A549 (cell line): ENCODE results near the gene CRMP1. TPM values are rescaled to one million over a fixed set of nuclear protein-coding genes. Genes with fewer than 3 reads are reported as not detected.

ENCODE experiments used
- ATAC-seq, 2 experiments: fragments of 200-7000 bp in 1 of 2; fragments of >200 bp in 1 of 2; cut with Nextera tagmentation in 1 of 2; cut with Tn5 transposase in 1 of 2; 3 replicates each; pipeline versions ENCODE4 v1.8.0 to v1.9.1; 2018 to 2020; ENCODE audit warnings: mild to moderate bottlenecking in 1 of 2, moderate library complexity in 1 of 2
- CTCF ChIA-PET: fragments of 300-600 bp; sonication (Branson Sonifier 250); formaldehyde crosslinking; extraction: SDS; loops from one replicate; lab custom pipeline; 2021; ENCODE audit warnings: antibody characterized with exemption, inconsistent platforms; lab: Yijun Ruan, JAX
- POLR2A ChIA-PET: fragments of 350-600 bp; formaldehyde crosslinking; extraction: SDS; loops from one replicate; lab custom pipeline; 2021; ENCODE audit warnings: antibody characterized with exemption, inconsistent platforms; lab: Yijun Ruan, JAX
- DNase-seq, 2 experiments: peaks; one replicate each; pipeline versions ENCODE4 v3.0.0 to v3.0.0-alpha.2; 2011 to 2016; ENCODE audit warnings: low read depth in 1 of 2, low spot score in 1 of 2
- FAIRE-seq: peaks from 2 replicates; lab custom pipeline; 2011; peaks lifted over from hg19 to GRCh38; lab: Jason Lieb, UNC
- H3K27ac ChIP-seq, 2 experiments: fragments of >200 bp; sonication (Bioruptor Twin); formaldehyde crosslinking; 3 replicates each; pipeline ENCODE4 v1.5.1; 2016 to 2017
- H3K4me1 ChIP-seq: fragments of >200 bp; sonication (Bioruptor Twin); formaldehyde crosslinking; 3 replicates; pipeline ENCODE4 v1.6.1; 2016
- H3K4me2 ChIP-seq: fragments of >200 bp; sonication (Bioruptor Twin); formaldehyde crosslinking; 3 replicates; pipeline ENCODE4 v1.6.1; 2016
- H3K4me3 ChIP-seq: fragments of >200 bp; sonication (Bioruptor Twin); formaldehyde crosslinking; 3 replicates; pipeline ENCODE4 v1.5.1; 2016
- H3K9me3 ChIP-seq: fragments of >200 bp; sonication (Bioruptor Twin); formaldehyde crosslinking; 3 replicates; pipeline ENCODE4 v1.6.1; 2016
- CBX2 ChIP-seq: fragments of 200-600 bp; sonication (generic); IDR thresholded peaks from 2 replicates; pipeline ENCODE4 v1.6.1; 2016; ENCODE audit warnings: low read depth, mild to moderate bottlenecking, borderline replicate concordance
- EP300 ChIP-seq, 2 experiments: fragments of >200 bp; sonication (Bioruptor Twin); formaldehyde crosslinking; IDR thresholded peaks; 2 replicates in 1 of 2; 3 replicates in 1 of 2; pipeline ENCODE4 v1.6.1; 2016 to 2017
- FOSB ChIP-seq: fragments of 250-450 bp; sonication (Bioruptor Pico); IDR thresholded peaks from 2 replicates; pipeline ENCODE4 v1.5.0; 2020; ENCODE audit warnings: mild to moderate bottlenecking, moderate library complexity
- FOXS1 ChIP-seq: fragments of 250-450 bp; sonication (Bioruptor Pico); IDR thresholded peaks from 2 replicates; pipeline ENCODE4 v1.5.0; 2020; ENCODE audit warnings: mild to moderate bottlenecking, moderate library complexity
- GATA3 ChIP-seq: IDR thresholded peaks from 2 replicates; pipeline ENCODE4 v1.6.1; 2012; ENCODE audit warnings: borderline replicate concordance
- HOXB13 ChIP-seq: fragments of 250-450 bp; sonication (Bioruptor Pico); IDR thresholded peaks from 2 replicates; pipeline ENCODE4 v1.5.0; 2020; ENCODE audit warnings: low read depth, mild to moderate bottlenecking, moderate library complexity
- KDM5A ChIP-seq: fragments of 200-600 bp; sonication (generic); IDR thresholded peaks from 2 replicates; pipeline ENCODE4 v1.6.1; 2016; ENCODE audit warnings: antibody characterized with exemption, mild to moderate bottlenecking
- MAFK ChIP-seq: fragments of 450-650 bp; IDR thresholded peaks from 2 replicates; pipeline ENCODE4 v1.6.1; 2014; ENCODE audit not compliant: partially characterized antibody
- MAZ ChIP-seq: fragments of 150-350 bp; IDR thresholded peaks from 2 replicates; pipeline ENCODE4 v1.6.1; 2014; ENCODE audit warnings: antibody characterized with exemption, low read depth, low read length, borderline replicate concordance
- NPAS2 ChIP-seq: fragments of 250-450 bp; sonication (Bioruptor Pico); IDR thresholded peaks from 2 replicates; pipeline ENCODE4 v1.8.0; 2022; ENCODE audit warnings: mild to moderate bottlenecking, moderate library complexity, borderline replicate concordance
- NR3C1 ChIP-seq: fragments of >200 bp; sonication (Bioruptor Twin); formaldehyde crosslinking; IDR thresholded peaks from 3 replicates; pipeline ENCODE4 v1.6.1; 2017
- PHF8 ChIP-seq: fragments of 200-600 bp; sonication (generic); IDR thresholded peaks from 2 replicates; pipeline ENCODE4 v1.6.1; 2016; ENCODE audit warnings: low read depth, mild to moderate bottlenecking, antibody characterized with exemption, moderate library complexity, borderline replicate concordance
- RAD21 ChIP-seq, 2 experiments: fragments of >200 bp in 1 of 2; sonication (Bioruptor Twin) in 1 of 2; formaldehyde crosslinking in 1 of 2; IDR thresholded peaks in 1 of 2; conservative IDR thresholded peaks in 1 of 2; 2 replicates in 1 of 2; 3 replicates in 1 of 2; pipeline ENCODE4 v1.6.1; 2012 to 2018; ENCODE audit warnings: inconsistent platforms in 1 of 2
- RARB ChIP-seq: fragments of 250-450 bp; sonication (Bioruptor Pico); IDR thresholded peaks from 2 replicates; pipeline ENCODE4 v1.8.0; 2021; ENCODE audit warnings: mild to moderate bottlenecking, moderate library complexity
- RNF2 ChIP-seq: fragments of 200-600 bp; sonication (generic); IDR thresholded peaks from 2 replicates; pipeline ENCODE4 v1.6.1; 2016; ENCODE audit warnings: low read depth, mild to moderate bottlenecking, antibody characterized with exemption, moderate library complexity, borderline replicate concordance
- SREBF2 ChIP-seq: fragments of 450-650 bp; IDR thresholded peaks from 2 replicates; pipeline ENCODE4 v1.6.1; 2014; ENCODE audit warnings: mild to moderate bottlenecking, moderate library complexity
- TFCP2L1 ChIP-seq: fragments of 250-450 bp; sonication (Bioruptor Pico); IDR thresholded peaks from 2 replicates; pipeline ENCODE4 v1.5.0; 2021; ENCODE audit warnings: mild to moderate bottlenecking
- WGBS: methylation state at CpG from one replicate; pipeline ENCODE4 v1.1.6; 2017; ENCODE audit errors: missing lambda C conversion rate; 5-methylcytosine and 5-hydroxymethylcytosine counted together
- polyA plus RNA-seq, 4 experiments: library from polyadenylated mRNA; depleted of rRNA in 3 of 4; stranded (reverse); fragments of >200 nt; fragmentation: RNase III in 1 of 4; extraction: RNeasy Plus Mini Kit Qiagen cat#74134 plus additional on column Dnase treatment in 1 of 4; gene quantifications; 2 replicates in 3 of 4; 3 replicates in 1 of 4; pipeline ENCODE4 v1.2.3, GENCODE V29; 2011 to 2017
- TF ChIP-seq, protein P1 (sequence below): fragments of 450-650 bp; IDR thresholded peaks from 2 replicates; pipeline ENCODE4 v1.6.1; 2014; ENCODE audit warnings: antibody characterized with exemption
- TF ChIP-seq, protein P2 (sequence below): IDR thresholded peaks from 2 replicates; pipeline ENCODE4 v1.6.1; 2012
- TF ChIP-seq, protein P3 (sequence below): IDR thresholded peaks from 2 replicates; pipeline ENCODE4 v1.6.1; 2012; ENCODE audit warnings: low read depth, borderline replicate concordance

Gene CRMP1
- polyA plus RNA-seq, 2 of the 4 experiments (the other 2 are of a cell fraction), result 0.74 to 0.80 TPM

DNA sequence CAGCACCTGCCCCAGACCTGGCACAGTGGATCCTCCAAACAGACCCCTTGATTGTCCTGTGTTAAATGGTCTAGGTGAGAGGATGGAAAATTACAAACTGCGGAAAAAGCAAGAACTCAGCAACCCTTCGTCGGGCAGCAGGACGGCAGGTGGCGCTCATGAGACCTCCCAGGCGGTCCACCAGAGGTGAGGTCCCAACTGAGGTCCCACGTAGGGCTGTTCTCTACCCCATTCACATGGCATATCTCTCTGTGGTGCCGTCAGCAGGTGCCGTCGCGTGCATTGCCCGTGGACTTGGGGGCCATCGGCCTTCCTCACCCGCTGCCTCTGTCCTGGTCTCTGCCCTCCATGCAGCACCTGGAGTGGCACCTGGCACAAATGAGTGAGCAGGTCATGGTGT is 88.2 kb downstream of the CRMP1 start (continued):
- TF ChIP-seq RARB (CRISPR knock-in tag) (no peak), RAD21 (conservative IDR thresholded peaks at IDR 0.05 in 1 of 2, IDR thresholded peaks at IDR 0.05 in 1 of 2) (no peak), MAFK (no peak)
- TF ChIP-seq, protein P1, sequence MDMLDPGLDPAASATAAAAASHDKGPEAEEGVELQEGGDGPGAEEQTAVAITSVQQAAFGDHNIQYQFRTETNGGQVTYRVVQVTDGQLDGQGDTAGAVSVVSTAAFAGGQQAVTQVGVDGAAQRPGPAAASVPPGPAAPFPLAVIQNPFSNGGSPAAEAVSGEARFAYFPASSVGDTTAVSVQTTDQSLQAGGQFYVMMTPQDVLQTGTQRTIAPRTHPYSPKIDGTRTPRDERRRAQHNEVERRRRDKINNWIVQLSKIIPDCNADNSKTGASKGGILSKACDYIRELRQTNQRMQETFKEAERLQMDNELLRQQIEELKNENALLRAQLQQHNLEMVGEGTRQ, result no peak

DNA sequence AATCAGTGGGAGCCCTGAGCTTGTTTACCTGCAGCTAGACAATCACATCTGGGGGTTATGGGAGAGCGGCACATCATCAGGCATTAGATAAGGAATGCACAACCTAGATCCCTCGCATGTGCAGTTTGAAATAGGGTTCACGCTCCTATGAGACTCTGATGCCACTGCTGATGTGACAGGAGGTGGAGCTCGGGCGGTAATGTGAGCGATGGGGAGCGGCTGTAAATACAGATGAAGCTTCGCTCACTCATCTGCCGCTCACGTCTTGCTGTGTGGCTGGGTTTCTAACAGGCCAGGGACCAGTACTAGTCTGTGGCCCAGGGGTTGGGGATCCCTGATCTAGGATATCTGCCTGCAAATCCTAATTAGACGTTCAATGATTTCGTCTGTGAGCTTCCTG is 90.3 kb downstream of the CRMP1 start:
- POLR2A ChIA-PET, result no interaction called here
- Histone ChIP-seq H3K4me1 (no peaks in the 10 kb centered on the region), H3K4me3 (no peak overlapping the region)
- FAIRE-seq, result no peak
- WGBS, result 92% methylated on average over 12 of the region's 12 CpGs
- TF ChIP-seq TFCP2L1 (CRISPR knock-in tag) (no peak), NR3C1 (no peak), GATA3 (no peak), KDM5A (no peak), CBX2 (no peak), FOSB (CRISPR knock-in tag) (no peak), PHF8 (no peak)
- TF ChIP-seq, all 56 proteins: peak for 0
- no peak for DNase-seq
- CTCF ChIA-PET, result interaction anchor here (1.0 to 1.7 kb wide), 2 partner anchors 12 to 178 kb away, joined by 4 to 5 read pairs; no protein-coding TSS in a partner anchor
- H3K27ac ChIP-seq, result no peak overlapping the region
- no peak overlapping the region for H3K4me2 ChIP-seq
- H3K9me3 ChIP-seq, result no peaks in the 10 kb centered on the region
- ATAC-seq, result no peak

DNA sequence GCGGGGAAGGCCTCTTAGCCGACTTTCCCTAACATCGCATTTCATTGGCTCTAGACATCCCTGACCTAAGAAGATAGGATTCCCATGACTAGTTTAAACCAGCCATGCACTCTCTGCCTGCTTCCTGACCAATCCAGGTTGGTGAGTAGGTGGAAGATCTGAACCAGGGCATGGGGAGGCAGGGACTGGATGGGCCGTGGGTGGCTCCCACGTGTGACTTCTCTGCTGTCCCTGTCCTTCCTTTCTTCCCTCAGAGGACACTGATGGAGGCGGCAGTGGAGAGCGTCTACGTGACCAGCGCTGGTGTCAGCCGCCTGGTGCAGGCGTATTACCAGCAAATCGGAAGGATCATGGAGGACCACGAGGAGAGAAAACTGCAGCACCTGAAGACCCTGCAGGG is 91.2 kb downstream of the CRMP1 start:
- Histone ChIP-seq H3K27ac (no peak overlapping the region), H3K4me1 (no peaks in the 10 kb centered on the region), H3K4me2 (no peak overlapping the region), H3K9me3 (no peaks in the 10 kb centered on the region), H3K4me3 (no peak overlapping the region)
- TF ChIP-seq FOXS1 (no peak), NPAS2 (no peak), SREBF2 (no peak), RNF2 (no peak)
- TF ChIP-seq, protein P2, sequence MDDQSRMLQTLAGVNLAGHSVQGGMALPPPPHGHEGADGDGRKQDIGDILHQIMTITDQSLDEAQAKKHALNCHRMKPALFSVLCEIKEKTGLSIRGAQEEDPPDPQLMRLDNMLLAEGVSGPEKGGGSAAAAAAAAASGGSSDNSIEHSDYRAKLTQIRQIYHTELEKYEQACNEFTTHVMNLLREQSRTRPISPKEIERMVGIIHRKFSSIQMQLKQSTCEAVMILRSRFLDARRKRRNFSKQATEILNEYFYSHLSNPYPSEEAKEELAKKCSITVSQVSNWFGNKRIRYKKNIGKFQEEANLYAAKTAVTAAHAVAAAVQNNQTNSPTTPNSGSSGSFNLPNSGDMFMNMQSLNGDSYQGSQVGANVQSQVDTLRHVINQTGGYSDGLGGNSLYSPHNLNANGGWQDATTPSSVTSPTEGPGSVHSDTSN, result no peak
- ATAC-seq (no peak), FAIRE-seq (no peak), DNase-seq (no peak)
- 91% methylated on average over 13 of the region's 13 CpGs for WGBS
- ChIA-PET POLR2A (no interaction called here), CTCF (interaction anchor here (1.7 kb wide), 1 partner anchor 11 kb away, joined by 5 read pairs; no protein-coding TSS in a partner anchor)

DNA sequence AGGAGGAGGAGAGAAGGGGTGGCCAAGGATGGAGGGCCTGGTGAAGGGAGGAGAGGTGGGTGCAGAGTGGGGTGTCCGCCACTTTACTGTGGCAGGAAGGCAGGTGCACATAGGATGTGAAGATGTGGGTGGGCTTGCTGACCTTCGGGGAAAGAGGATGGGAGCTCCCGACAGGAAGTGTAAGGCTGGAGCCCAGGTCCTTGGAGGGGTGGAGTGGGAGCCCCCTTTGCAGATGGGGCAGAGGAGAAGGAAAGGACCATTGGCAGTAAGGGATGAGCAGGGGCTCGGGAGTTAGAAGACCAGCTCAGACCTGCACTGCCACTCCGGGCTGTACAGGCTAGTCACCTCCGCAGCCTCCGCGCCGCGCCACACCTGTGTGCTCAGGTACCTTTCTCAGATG is 92.4 kb downstream of the CRMP1 start:
- ATAC-seq (no peak), FAIRE-seq (no peak), DNase-seq (no peak)
- 92% methylated on average over 7 of the region's 10 CpGs for WGBS
- POLR2A ChIA-PET, result no interaction called here
- Histone ChIP-seq H3K27ac (no peak overlapping the region), H3K4me3 (no peak overlapping the region), H3K4me2 (no peak overlapping the region), H3K9me3 (no peaks in the 10 kb centered on the region), H3K4me1 (no peaks in the 10 kb centered on the region)
- TF ChIP-seq, protein P3, sequence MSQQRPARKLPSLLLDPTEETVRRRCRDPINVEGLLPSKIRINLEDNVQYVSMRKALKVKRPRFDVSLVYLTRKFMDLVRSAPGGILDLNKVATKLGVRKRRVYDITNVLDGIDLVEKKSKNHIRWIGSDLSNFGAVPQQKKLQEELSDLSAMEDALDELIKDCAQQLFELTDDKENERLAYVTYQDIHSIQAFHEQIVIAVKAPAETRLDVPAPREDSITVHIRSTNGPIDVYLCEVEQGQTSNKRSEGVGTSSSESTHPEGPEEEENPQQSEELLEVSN, result no peak
- TF ChIP-seq HOXB13 (CRISPR knock-in tag) (no peak), MAZ (no peak), EP300 (IDR thresholded peaks at IDR 0.05) (no peak), FOSB (CRISPR knock-in tag) (no peak)
- CTCF ChIA-PET, result interaction anchor here (1.0 to 1.5 kb wide), 2 partner anchors 25 to 750 kb away, joined by 3 read pairs; partner anchors contain the start of gene STK32B
